Measurements from ENCODE around the gene CFAP206. TPM values are rescaled to one million over a fixed set of nuclear protein-coding genes. Genes with fewer than 3 reads are reported as not detected.

CFAP206 gene
- total and polyA plus RNA-seq, 2 experiments from 2014 or later: not detected

- no peak overlapping the region for H3K4me3 Mint-ChIP-seq
- no peak overlapping the region for H2AFZ ChIP-seq
- no peak overlapping the region for H3K27ac Mint-ChIP-seq
Measured at GRCh38 chr6:87395431-87395830, 12.3 kb upstream of the CFAP206 start.

More at GRCh38 chr6:87395431-87395830, 12.3 kb upstream of the CFAP206 start:
- Histone ChIP-seq H3F3A (replicated peaks; ENCODE audit: low read depth) (no peaks in the 10 kb centered on the region), H3K79me2 (replicated peaks; ENCODE audit: insufficient read depth) (no peaks in the 10 kb centered on the region), H3K36me3 (ENCODE audit: insufficient read depth) (no peaks in the 10 kb centered on the region), H4K20me1 (replicated peaks; ENCODE audit: insufficient read depth) (no peaks in the 10 kb centered on the region), H3K27me3 (ENCODE audit: insufficient read depth) (no peaks in the 10 kb centered on the region), H3K9me2 (ENCODE audit: insufficient read depth) (no peaks in the 10 kb centered on the region), H3K4me1 (ENCODE audit: insufficient read depth) (no peaks in the 10 kb centered on the region), H3K4me3 (no peak overlapping the region), H3K27ac (ENCODE audit: low read depth) (no peak overlapping the region), H3K4me2 (no peak overlapping the region)
- no peaks in the 10 kb centered on the region for H3K4me1 Mint-ChIP-seq
- H3K36me3 Mint-ChIP-seq (ENCODE audit: low read depth): no peaks in the 10 kb centered on the region
- H3K27me3 Mint-ChIP-seq (ENCODE audit: insufficient read depth, low read depth, poor library complexity): no peaks in the 10 kb centered on the region
- no peak for DNase-seq (ENCODE audit: low spot score)
- no peaks in the 10 kb centered on the region for H3K9me3 Mint-ChIP-seq
- no peak for ATAC-seq
- TF ChIP-seq CREB1 (CRISPR knock-in tag; IDR thresholded peaks at IDR 0.05; ENCODE audit: low read depth): no peak
- no peak for TF ChIP-seq ETS1 (IDR thresholded peaks at IDR 0.05)
- TF ChIP-seq EZH2 (IDR thresholded peaks at IDR 0.05; ENCODE audit: low read depth, unreplicated experiment): no peak
- TF ChIP-seq ZNF462 (CRISPR knock-in tag; IDR thresholded peaks at IDR 0.05): no peak
- no peak for TF ChIP-seq POLR2AphosphoS5 (IDR thresholded peaks at IDR 0.05; ENCODE audit: low read depth)
- no peak for TF ChIP-seq STAT1 (IDR thresholded peaks at IDR 0.05; ENCODE audit: unreplicated experiment)
- no peak for TF ChIP-seq JUNB (IDR thresholded peaks at IDR 0.05; ENCODE audit: unreplicated experiment)
- TF ChIP-seq NANOG (IDR thresholded peaks at IDR 0.05; ENCODE audit: borderline replicate concordance): no peak
- no peak for TF ChIP-seq ZNF114 (CRISPR knock-in tag; IDR thresholded peaks at IDR 0.05)
- no peak for TF ChIP-seq EZH2phosphoT487 (IDR thresholded peaks at IDR 0.05; ENCODE audit: unreplicated experiment)
- no peak for TF ChIP-seq REST (IDR thresholded peaks at IDR 0.05; ENCODE audit: unreplicated experiment)
- TF ChIP-seq CTCF (conservative IDR thresholded peaks at IDR 0.05; ENCODE audit: low read depth in 2 of 2): no peak
